ENCODE data around the gene LBP.
A peak's percentile ranks its signal among the peaks of the same experiment; 100 is the strongest.
"Not testable (repeated sequence)": the region's sequence is repeated elsewhere in the genome, so short reads cannot be mapped to it uniquely, and the experiment has no call there.

The LBP gene

GRCh38 chr20:38305541-38305940 is 40.7 kb upstream of the LBP start:
- peaks cover 43% of the 10 kb centered on the region for H3K4me1 ChIP-seq
- no peak overlapping the region for H3K4me2 ChIP-seq
- H4K20me1 ChIP-seq: peaks cover 23% of the 10 kb centered on the region
- no peaks in the 10 kb centered on the region for H3K36me3 ChIP-seq
- H3K27ac ChIP-seq: no peak overlapping the region
- no peaks in the 10 kb centered on the region for H3K9me3 ChIP-seq
- TF ChIP-seq Cebpa-rat (IDR thresholded peaks at IDR 0.05): no peak
- H3K9ac ChIP-seq: no peak overlapping the region
- H3K4me3 ChIP-seq: no peak overlapping the region
- peaks cover 20% of the 10 kb centered on the region for H3K27me3 ChIP-seq

- peaks cover 43% of the 10 kb centered on the region for H3K4me1 ChIP-seq
Observed at GRCh38 chr20:38306379-38306778, 39.9 kb upstream of the LBP start.

GRCh38 chr20:38307371-38308046 is 38.8 kb upstream of the LBP start:
- no peak overlapping the region for H3K4me3 ChIP-seq
- TF ChIP-seq Cebpa-rat (IDR thresholded peaks at IDR 0.05): no peak
- H3K27ac ChIP-seq: no peak overlapping the region
- peaks cover 43% of the 10 kb centered on the region for H3K4me1 ChIP-seq
- H3K36me3 ChIP-seq: no peaks in the 10 kb centered on the region
- H3K27me3 ChIP-seq: peaks cover 12% of the 10 kb centered on the region
- no peaks in the 10 kb centered on the region for H3K9me3 ChIP-seq
- peaks cover 23% of the 10 kb centered on the region for H4K20me1 ChIP-seq
- H3K4me2 ChIP-seq: peak overlapping the region; percentile 48
- no peak overlapping the region for H3K9ac ChIP-seq

More at GRCh38 chr20:38306379-38306778, 39.9 kb upstream of the LBP start:
- Histone ChIP-seq H3K27ac (no peak overlapping the region), H3K27me3 (peaks cover 20% of the 10 kb centered on the region), H4K20me1 (peaks cover 23% of the 10 kb centered on the region), H3K4me3 (no peak overlapping the region), H3K9ac (no peak overlapping the region), H3K4me2 (no peak overlapping the region), H3K9me3 (no peaks in the 10 kb centered on the region), H3K36me3 (no peaks in the 10 kb centered on the region)
- TF ChIP-seq Cebpa-rat (IDR thresholded peaks at IDR 0.05): no peak

GRCh38 chr20:38308047-38308438 is 38.2 kb upstream of the LBP start:
- no peaks in the 10 kb centered on the region for H3K36me3 ChIP-seq
- peaks cover 18% of the 10 kb centered on the region for H4K20me1 ChIP-seq
- peaks cover 39% of the 10 kb centered on the region for H3K4me1 ChIP-seq
- H3K4me3 ChIP-seq: no peak overlapping the region
- no peak overlapping the region for H3K27ac ChIP-seq
- H3K27me3 ChIP-seq: peaks cover 7% of the 10 kb centered on the region
- H3K9me3 ChIP-seq: no peaks in the 10 kb centered on the region
- no peak overlapping the region for H3K9ac ChIP-seq
- peak overlapping the region; percentile 48 for H3K4me2 ChIP-seq
- no peak for TF ChIP-seq Cebpa-rat (IDR thresholded peaks at IDR 0.05)

- no peak overlapping the region for H3K27ac ChIP-seq
- peaks cover 35% of the 10 kb centered on the region for H3K4me1 ChIP-seq
- H4K20me1 ChIP-seq: peaks cover 14% of the 10 kb centered on the region
- no peak overlapping the region for H3K4me3 ChIP-seq
- no peaks in the 10 kb centered on the region for H3K36me3 ChIP-seq
- H3K4me2 ChIP-seq: no peak overlapping the region
- no peak for TF ChIP-seq Cebpa-rat (IDR thresholded peaks at IDR 0.05)
- H3K9me3 ChIP-seq: no peaks in the 10 kb centered on the region
- no peak overlapping the region for H3K9ac ChIP-seq
- H3K27me3 ChIP-seq: peaks cover 3% of the 10 kb centered on the region
Observed at GRCh38 chr20:38308447-38308846, 37.8 kb upstream of the LBP start.

- TF ChIP-seq Cebpa-rat (IDR thresholded peaks at IDR 0.05): no peak
- no peak overlapping the region for H3K27ac ChIP-seq
- no peaks in the 10 kb centered on the region for H3K27me3 ChIP-seq
- H3K4me2 ChIP-seq: no peak overlapping the region
- H3K36me3 ChIP-seq: no peaks in the 10 kb centered on the region
- no peak overlapping the region for H3K4me3 ChIP-seq
- H3K9me3 ChIP-seq: no peaks in the 10 kb centered on the region
- peaks cover 13% of the 10 kb centered on the region for H3K4me1 ChIP-seq
- H4K20me1 ChIP-seq: no peaks in the 10 kb centered on the region
- H3K9ac ChIP-seq: no peak overlapping the region
Observed at GRCh38 chr20:38311091-38311490, 35.2 kb upstream of the LBP start.

GRCh38 chr20:38311491-38311890 is 34.8 kb upstream of the LBP start:
- Histone ChIP-seq H3K9me3 (no peaks in the 10 kb centered on the region), H4K20me1 (no peaks in the 10 kb centered on the region), H3K27ac (no peak overlapping the region), H3K36me3 (no peaks in the 10 kb centered on the region), H3K4me1 (peaks cover 13% of the 10 kb centered on the region), H3K4me2 (no peak overlapping the region), H3K9ac (no peak overlapping the region), H3K4me3 (no peak overlapping the region), H3K27me3 (no peaks in the 10 kb centered on the region)
- TF ChIP-seq Cebpa-rat (IDR thresholded peaks at IDR 0.05): no peak

- H3K4me2 ChIP-seq: no peak overlapping the region
- H4K20me1 ChIP-seq: no peaks in the 10 kb centered on the region
- H3K27me3 ChIP-seq: no peaks in the 10 kb centered on the region
- no peaks in the 10 kb centered on the region for H3K36me3 ChIP-seq
- H3K27ac ChIP-seq: no peak overlapping the region
- no peaks in the 10 kb centered on the region for H3K4me1 ChIP-seq
- no peak for TF ChIP-seq Cebpa-rat (IDR thresholded peaks at IDR 0.05)
- H3K4me3 ChIP-seq: no peak overlapping the region
- no peak overlapping the region for H3K9ac ChIP-seq
- H3K9me3 ChIP-seq: no peaks in the 10 kb centered on the region
Observed at GRCh38 chr20:38313676-38314075, 32.6 kb upstream of the LBP start.

GRCh38 chr20:38314350-38314749 is 31.9 kb upstream of the LBP start:
- H3K27me3 ChIP-seq, H4K20me1 ChIP-seq, H3K4me1 ChIP-seq, H3K4me2 ChIP-seq, H3K4me3 ChIP-seq, H3K9me3 ChIP-seq, H3K36me3 ChIP-seq, H3K9ac ChIP-seq, H3K27ac ChIP-seq: not testable (repeated sequence)

GRCh38 chr20:38315290-38315966 is 30.9 kb upstream of the LBP start:
- no peak overlapping the region for H3K9ac ChIP-seq
- no peaks in the 10 kb centered on the region for H3K36me3 ChIP-seq
- TF ChIP-seq Cebpa-rat (IDR thresholded peaks at IDR 0.05): no peak
- no peaks in the 10 kb centered on the region for H4K20me1 ChIP-seq
- H3K4me2 ChIP-seq: no peak overlapping the region
- H3K9me3 ChIP-seq: no peaks in the 10 kb centered on the region
- no peak overlapping the region for H3K27ac ChIP-seq
- H3K27me3 ChIP-seq: no peaks in the 10 kb centered on the region
- H3K4me1 ChIP-seq: no peaks in the 10 kb centered on the region
- H3K4me3 ChIP-seq: no peak overlapping the region
